HG02588 (cell line): Measurements from ENCODE around the gene HOXA13.
A peak's percentile ranks its signal among the peaks of the same experiment; 100 is the strongest.

Source experiments
- ATAC-seq: cut with Tn5 transposase; IDR thresholded peaks from one replicate; pipeline ENCODE4 v1.9.1; 2021; ENCODE audit warnings: mild to moderate bottlenecking, moderate library complexity; ENCODE audit not compliant: unreplicated experiment

HOXA13 gene

GRCh38 chr7:27182861-27183681 is 16.8 kb downstream of the HOXA13 start:
- ATAC-seq: no peak

GRCh38 chr7:27182285-27182841 is 17.5 kb downstream of the HOXA13 start:
- ATAC-seq: no peak

GRCh38 chr7:27181795-27182275 is 18.1 kb downstream of the HOXA13 start:
- no peak for ATAC-seq

GRCh38 chr7:27180431-27181420 is 19.2 kb downstream of the HOXA13 start:
- no peak for ATAC-seq

GRCh38 chr7:27179503-27180430 is 20.1 kb downstream of the HOXA13 start:
- no peak for ATAC-seq

- no peak for ATAC-seq
Observed at GRCh38 chr7:27179030-27179429, 20.9 kb downstream of the HOXA13 start.

- no peak for ATAC-seq
Observed at GRCh38 chr7:27178366-27178765, 21.5 kb downstream of the HOXA13 start.

- no peak for ATAC-seq
Observed at GRCh38 chr7:27177795-27178320, 22.0 kb downstream of the HOXA13 start.

- ATAC-seq: no peak
Observed at GRCh38 chr7:27176962-27177794, 22.7 kb downstream of the HOXA13 start.

GRCh38 chr7:27176524-27176845 is 23.4 kb downstream of the HOXA13 start:
- ATAC-seq: no peak

GRCh38 chr7:27175626-27176523 is 24.0 kb downstream of the HOXA13 start:
- no peak for ATAC-seq

GRCh38 chr7:27174874-27175625 is 24.8 kb downstream of the HOXA13 start:
- no peak for ATAC-seq

GRCh38 chr7:27173956-27174873 is 25.7 kb downstream of the HOXA13 start, which contains the start of gene HOXA10:
TSS of gene HOXA10 (minus strand) at chr7:27174320. CDS start at chr7:27174306, 14 bp downstream.
- ATAC-seq: no peak

GRCh38 chr7:27173511-27173955 is 26.4 kb downstream of the HOXA13 start:
- peak; percentile 51 for ATAC-seq

- no peak for ATAC-seq
Observed at GRCh38 chr7:27172823-27173510, 26.9 kb downstream of the HOXA13 start.
